OCI-LY1 (cell line): ENCODE measurements around the gene C2orf42.

ENCODE experiments used
- CTCF ChIP-seq: fragments of 200-600 bp; sonication (generic), shearing (Covaris generic); IDR thresholded peaks from 2 replicates; pipeline ENCODE4 v1.5.1; 2017; ENCODE audit warnings: mild to moderate bottlenecking, antibody characterized with exemption, low read length, moderate library complexity, mixed read lengths
- EZH2 ChIP-seq: fragments of 200-600 bp; sonication (generic), shearing (Covaris generic); IDR thresholded peaks from 2 replicates; pipeline ENCODE4 v1.8.0; 2017; ENCODE audit warnings: borderline replicate concordance, mixed run types, mild to moderate bottlenecking, antibody characterized with exemption, low read length, moderate library complexity, mixed read lengths

GRCh38 chr2:70192516-70192915 is 1.7 kb upstream of the C2orf42 start:
- no peak for TF ChIP-seq CTCF
- no peak for TF ChIP-seq EZH2
